ENCODE results near the gene NUMB.

NUMB gene

GRCh38 chr14:73248108-73248868, 210.1 kb downstream of the NUMB start:
- TF ChIP-seq CTCF (IDR thresholded peaks at IDR 0.05; ENCODE audit: borderline replicate concordance, insufficient read depth, low read depth, low read length): no peak
- no peak overlapping the region for H3K4me3 ChIP-seq (ENCODE audit: low read depth, low read length)

- peak overlapping the region; percentile 12 for H3K4me3 ChIP-seq (ENCODE audit: low read depth, low read length)
- no peak for TF ChIP-seq CTCF (IDR thresholded peaks at IDR 0.05; ENCODE audit: borderline replicate concordance, insufficient read depth, low read depth, low read length)
Measured at GRCh38 chr14:73246387-73247150, 211.8 kb downstream of the NUMB start.

GRCh38 chr14:73245480-73246325, 212.6 kb downstream of the NUMB start:
- TF ChIP-seq CTCF (IDR thresholded peaks at IDR 0.05; ENCODE audit: borderline replicate concordance, insufficient read depth, low read depth, low read length): no peak
- peak overlapping the region; percentile 28 for H3K4me3 ChIP-seq (ENCODE audit: low read depth, low read length)

- H3K4me3 ChIP-seq (ENCODE audit: low read depth, low read length): no peak overlapping the region
Measured at GRCh38 chr14:73244541-73245290, 213.6 kb downstream of the NUMB start.

GRCh38 chr14:73243748-73244147, 214.6 kb downstream of the NUMB start:
- no peak for TF ChIP-seq CTCF (IDR thresholded peaks at IDR 0.05; ENCODE audit: borderline replicate concordance, insufficient read depth, low read depth, low read length)
- no peak overlapping the region for H3K4me3 ChIP-seq (ENCODE audit: low read depth, low read length)

More at GRCh38 chr14:73244541-73245290, 213.6 kb downstream of the NUMB start:
- no peak for TF ChIP-seq CTCF (IDR thresholded peaks at IDR 0.05; ENCODE audit: borderline replicate concordance, insufficient read depth, low read depth, low read length)

GRCh38 chr14:73243341-73243740, 215.0 kb downstream of the NUMB start:
- H3K4me3 ChIP-seq (ENCODE audit: low read depth, low read length): no peak overlapping the region
- no peak for TF ChIP-seq CTCF (IDR thresholded peaks at IDR 0.05; ENCODE audit: borderline replicate concordance, insufficient read depth, low read depth, low read length)
